ENCODE results near the gene LPIN2. TPM values are rescaled to one million over a fixed set of nuclear protein-coding genes. Genes with fewer than 3 reads are reported as not detected.
"Not testable (repeated sequence)": the region's sequence is repeated elsewhere in the genome, so short reads cannot be mapped to it uniquely, and the experiment has no call there.

The LPIN2 gene
- total RNA-seq, 2 experiments from 2014 or later = 77.5 TPM

DNA sequence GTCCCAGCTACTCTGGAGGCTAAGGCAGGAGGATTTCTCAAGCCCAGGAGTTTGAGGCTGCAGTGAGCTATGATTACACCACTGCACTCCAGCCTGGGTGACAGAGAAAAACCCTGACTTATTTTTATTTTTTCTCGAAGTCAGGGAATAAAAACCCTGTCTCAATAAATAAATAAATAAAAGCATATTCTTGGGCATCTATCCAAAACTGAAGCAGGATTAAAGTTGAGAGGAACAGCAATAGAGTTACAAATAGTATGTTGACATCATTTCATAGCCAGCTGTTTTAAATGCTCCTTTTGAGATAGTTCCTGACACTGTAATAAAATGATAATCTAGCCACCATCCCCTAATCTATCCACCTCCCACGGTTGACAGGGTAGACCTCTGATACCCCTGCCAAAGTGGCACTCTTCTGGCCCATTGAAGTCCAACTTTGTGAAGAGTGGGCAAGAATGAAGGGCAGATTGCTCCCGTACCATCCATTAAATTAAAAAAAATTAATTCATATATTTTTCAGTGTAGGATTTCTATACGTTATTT, 42.3 kb upstream of the LPIN2 start:
- ChIA-PET CTCF (interaction anchor here (1.0 to 2.3 kb wide), 5 partner anchors 9 to 74 kb away, joined by 3 to 9 read pairs (median 4); no protein-coding TSS in a partner anchor), POLR2A (no interaction called here)
- Mint-ChIP-seq H3K4me3 (no peak overlapping the region), H3K9me3 (ENCODE audit: insufficient read depth) (peaks cover 8% of the 10 kb centered on the region), H3K27ac (no peak overlapping the region), H3K36me3 (ENCODE audit: low read depth) (peaks cover 10% of the 10 kb centered on the region), H3K27me3 (ENCODE audit: low read depth) (no peaks in the 10 kb centered on the region), H3K4me1 (ENCODE audit: low read depth) (peaks cover 37% of the 10 kb centered on the region)
- no peak for ATAC-seq
- DNase-seq = no peak

DNA sequence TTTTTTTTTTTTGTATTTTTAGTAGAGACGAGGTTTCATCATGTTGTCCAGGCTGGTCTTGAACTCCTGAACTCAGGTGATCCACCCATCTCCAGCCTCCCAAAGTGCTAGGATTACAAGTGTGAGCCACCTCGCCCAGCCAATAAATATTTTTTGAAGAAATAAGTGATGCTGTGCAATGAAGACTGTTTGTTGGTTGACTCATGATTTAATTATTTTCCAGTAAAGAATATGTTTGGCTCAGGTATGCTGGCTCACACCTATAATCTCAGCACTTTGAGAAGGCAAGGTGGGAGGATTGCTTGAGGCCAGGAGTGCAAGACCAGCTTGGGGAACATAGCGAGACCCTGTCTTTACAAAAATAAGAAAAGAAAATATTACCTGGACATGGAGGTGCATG, 41.8 kb upstream of the LPIN2 start:
- Mint-ChIP-seq H3K27me3 (ENCODE audit: low read depth) (no peaks in the 10 kb centered on the region), H3K27ac (no peak overlapping the region), H3K36me3 (ENCODE audit: low read depth) (peaks cover 10% of the 10 kb centered on the region), H3K4me1 (ENCODE audit: low read depth) (peaks cover 33% of the 10 kb centered on the region), H3K4me3 (no peak overlapping the region), H3K9me3 (ENCODE audit: insufficient read depth) (peaks cover 8% of the 10 kb centered on the region)
- DNase-seq = no peak
- ATAC-seq = no peak
- CTCF ChIA-PET = interaction anchor here (1.0 to 2.3 kb wide), 3 partner anchors 8 to 60 kb away, joined by 3 to 9 read pairs (median 4); no protein-coding TSS in a partner anchor
- POLR2A ChIA-PET = no interaction called here

DNA sequence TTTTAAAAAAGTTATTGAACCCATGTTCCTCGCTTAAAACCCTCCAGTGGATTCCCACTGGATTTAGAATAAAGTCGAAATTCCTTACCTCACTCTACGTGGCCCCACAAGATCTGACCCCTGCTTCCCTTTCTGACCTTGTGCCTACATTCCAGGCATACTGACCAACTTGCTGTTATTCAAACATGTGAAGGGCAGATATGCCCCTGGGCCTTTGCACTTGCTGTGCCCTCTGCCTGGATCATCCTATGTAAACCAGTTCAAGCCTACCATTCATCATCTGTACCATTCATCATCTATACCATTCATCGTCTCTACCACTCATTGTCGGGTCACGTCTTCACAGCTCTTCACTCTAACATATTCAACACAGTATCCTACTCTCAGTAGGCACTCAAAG, 41.3 kb upstream of the LPIN2 start:
- H3K27ac Mint-ChIP-seq = no peak overlapping the region
- POLR2A ChIA-PET = no interaction called here

GRCh38 chr18:3053081-3053480, 40.1 kb upstream of the LPIN2 start:
- no peak overlapping the region for H3K27ac Mint-ChIP-seq
- CTCF ChIA-PET = interaction anchor here (1.6 kb wide), 1 partner anchor 10 kb away, joined by 5 read pairs; no protein-coding TSS in a partner anchor
- no peaks in the 10 kb centered on the region for H3K27me3 Mint-ChIP-seq (ENCODE audit: low read depth)
- peaks cover 10% of the 10 kb centered on the region for H3K36me3 Mint-ChIP-seq (ENCODE audit: low read depth)
- H3K9me3 Mint-ChIP-seq (ENCODE audit: insufficient read depth) = peaks cover 8% of the 10 kb centered on the region
- POLR2A ChIA-PET = no interaction called here
- no peak overlapping the region for H3K4me3 Mint-ChIP-seq
- DNase-seq = no peak
- ATAC-seq = no peak
- peaks cover 27% of the 10 kb centered on the region for H3K4me1 Mint-ChIP-seq (ENCODE audit: low read depth)

More for the DNA sequence above, 41.3 kb upstream of the LPIN2 start:
- Mint-ChIP-seq H3K36me3 (ENCODE audit: low read depth) (peaks cover 10% of the 10 kb centered on the region), H3K27me3 (ENCODE audit: low read depth) (no peaks in the 10 kb centered on the region), H3K9me3 (ENCODE audit: insufficient read depth) (peaks cover 8% of the 10 kb centered on the region), H3K4me1 (ENCODE audit: low read depth) (peaks cover 31% of the 10 kb centered on the region), H3K4me3 (no peak overlapping the region)
- no peak for ATAC-seq
- CTCF ChIA-PET = interaction anchor here (1.0 kb wide), 1 partner anchor 9 kb away, joined by 4 read pairs; no protein-coding TSS in a partner anchor
- DNase-seq = no peak

- ChIA-PET CTCF (interaction anchor here (1.6 kb wide), 1 partner anchor 10 kb away, joined by 5 read pairs; no protein-coding TSS in a partner anchor), POLR2A (no interaction called here)
- H3K36me3 Mint-ChIP-seq (ENCODE audit: low read depth) = peaks cover 10% of the 10 kb centered on the region
- H3K27ac Mint-ChIP-seq = no peak overlapping the region
- ATAC-seq (no peak), DNase-seq (no peak)
- peaks cover 25% of the 10 kb centered on the region for H3K4me1 Mint-ChIP-seq (ENCODE audit: low read depth)
- no peak overlapping the region for H3K4me3 Mint-ChIP-seq
- H3K9me3 Mint-ChIP-seq (ENCODE audit: insufficient read depth) = peaks cover 8% of the 10 kb centered on the region
- no peaks in the 10 kb centered on the region for H3K27me3 Mint-ChIP-seq (ENCODE audit: low read depth)
These were observed 39.4 kb upstream of the LPIN2 start for GRCh38 chr18:3052411-3052758.

DNA sequence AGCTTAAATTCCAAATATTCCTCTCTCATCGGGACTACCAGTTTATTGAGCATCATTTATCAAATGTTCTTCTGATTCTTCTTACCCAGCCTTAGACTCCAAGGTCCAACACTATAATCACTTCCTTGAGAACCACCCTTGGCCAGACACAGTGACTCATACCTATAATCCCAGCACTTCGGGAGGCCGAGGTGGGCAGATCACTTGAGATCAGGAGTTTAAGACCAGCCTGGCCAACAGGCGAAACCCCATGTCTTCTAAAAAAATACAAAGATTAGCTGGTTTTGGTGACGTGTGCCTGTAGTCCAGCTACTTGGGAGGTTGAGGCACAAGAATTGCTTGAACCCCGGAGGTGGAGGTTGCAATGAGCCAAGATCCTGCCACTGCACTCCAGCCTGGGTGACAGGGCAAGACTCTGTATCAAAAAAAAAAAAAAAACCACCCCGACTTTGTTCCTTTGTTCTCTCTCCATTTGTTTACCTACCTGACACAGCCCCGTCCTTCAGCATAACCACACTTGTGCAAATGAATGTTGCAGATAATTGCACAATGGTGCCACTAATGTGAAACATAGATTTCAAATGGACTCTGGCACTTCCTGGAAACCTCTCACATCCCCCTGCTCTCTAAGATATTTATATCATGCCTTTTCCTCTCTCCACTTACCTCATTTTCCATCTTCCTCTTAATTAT, 38.9 kb upstream of the LPIN2 start:
- no peak overlapping the region for H3K27ac Mint-ChIP-seq

DNA sequence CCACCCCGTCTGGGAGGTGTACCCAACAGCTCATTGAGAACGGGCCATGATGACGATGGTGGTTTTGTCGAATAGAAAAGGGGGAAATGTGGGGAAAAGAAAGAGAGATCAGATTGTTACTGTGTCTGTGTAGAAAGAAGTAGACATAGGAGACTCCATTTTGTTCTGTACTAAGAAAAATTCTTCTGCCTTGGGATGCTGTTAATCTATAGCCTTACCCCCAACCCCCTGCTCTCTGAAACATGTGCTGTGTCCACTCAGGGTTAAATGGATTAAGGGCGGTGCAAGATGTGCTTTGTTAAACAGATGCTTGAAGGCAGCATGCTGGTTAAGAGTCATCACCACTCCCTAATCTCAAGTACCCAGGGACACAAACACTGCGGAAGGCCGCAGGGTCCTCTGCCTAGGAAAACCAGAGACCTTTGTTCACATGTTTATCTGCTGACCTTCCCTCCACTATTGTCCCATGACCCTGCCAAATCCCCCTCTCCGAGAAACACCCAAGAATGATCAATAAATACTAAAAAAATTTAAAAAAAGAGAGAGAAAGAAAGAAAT, 37.0 kb upstream of the LPIN2 start:
- POLR2A ChIA-PET; H3K9me3 Mint-ChIP-seq (ENCODE audit: insufficient read depth); H3K27me3 Mint-ChIP-seq (ENCODE audit: low read depth); ATAC-seq; DNase-seq; H3K27ac Mint-ChIP-seq; H3K4me3 Mint-ChIP-seq: not testable (repeated sequence)
- Mint-ChIP-seq H3K36me3 (ENCODE audit: low read depth) (peaks cover 10% of the 10 kb centered on the region), H3K4me1 (ENCODE audit: low read depth) (peaks cover 25% of the 10 kb centered on the region)
- CTCF ChIA-PET = interaction anchor here (1.0 kb wide), 1 partner anchor 10 kb away, joined by 3 read pairs; no protein-coding TSS in a partner anchor

More for the DNA sequence above, 38.9 kb upstream of the LPIN2 start:
- Mint-ChIP-seq H3K4me3 (no peak overlapping the region), H3K27me3 (ENCODE audit: low read depth) (no peaks in the 10 kb centered on the region), H3K9me3 (ENCODE audit: insufficient read depth) (peaks cover 8% of the 10 kb centered on the region), H3K36me3 (ENCODE audit: low read depth) (peaks cover 10% of the 10 kb centered on the region), H3K4me1 (ENCODE audit: low read depth) (peaks cover 20% of the 10 kb centered on the region)
- DNase-seq (no peak), ATAC-seq (no peak)
- POLR2A ChIA-PET = no interaction called here
- CTCF ChIA-PET = interaction anchor here (1.0 kb wide), 1 partner anchor 8 kb away, joined by 3 read pairs; no protein-coding TSS in a partner anchor

DNA sequence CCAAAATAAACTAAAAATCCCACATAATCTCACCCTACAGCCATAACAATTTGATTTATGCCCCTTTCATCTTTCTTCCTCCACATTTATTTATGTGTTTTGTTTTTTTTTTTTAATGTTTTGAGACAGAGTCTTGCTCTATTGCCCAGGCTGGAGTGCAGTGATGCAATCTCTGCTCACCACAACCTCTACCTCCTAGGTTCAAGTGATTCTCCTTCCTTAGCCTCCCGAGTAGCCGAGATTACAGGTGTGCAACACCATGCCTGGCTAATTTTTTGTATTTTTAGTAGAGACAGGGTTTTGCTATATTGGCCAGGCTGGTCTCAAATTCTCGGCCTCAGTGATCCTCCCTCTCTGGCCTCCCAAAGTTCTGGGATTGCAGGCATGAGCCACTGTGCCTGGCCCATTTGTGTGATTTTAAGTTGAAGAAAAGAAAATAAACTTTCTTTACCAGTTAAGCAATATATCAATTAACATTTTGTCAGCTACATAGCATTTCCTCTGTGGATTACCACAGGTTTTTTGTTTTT, 35.9 kb upstream of the LPIN2 start:
- ATAC-seq (no peak), DNase-seq (no peak)
- Mint-ChIP-seq H3K4me1 (ENCODE audit: low read depth) (peaks cover 25% of the 10 kb centered on the region), H3K4me3 (no peak overlapping the region), H3K36me3 (ENCODE audit: low read depth) (peaks cover 7% of the 10 kb centered on the region), H3K27ac (no peak overlapping the region), H3K27me3 (ENCODE audit: low read depth) (no peaks in the 10 kb centered on the region), H3K9me3 (ENCODE audit: insufficient read depth) (peaks cover 8% of the 10 kb centered on the region)
- CTCF ChIA-PET = interaction anchor here (1.3 kb wide), 1 partner anchor 14 kb away, joined by 3 read pairs; no protein-coding TSS in a partner anchor
- POLR2A ChIA-PET = no interaction called here

GRCh38 chr18:3048121-3048520, 35.2 kb upstream of the LPIN2 start:
- ATAC-seq (no peak), DNase-seq (no peak)
- Mint-ChIP-seq H3K36me3 (ENCODE audit: low read depth) (peaks cover 1% of the 10 kb centered on the region), H3K9me3 (ENCODE audit: insufficient read depth) (peaks cover 2% of the 10 kb centered on the region), H3K27me3 (ENCODE audit: low read depth) (no peaks in the 10 kb centered on the region), H3K4me1 (ENCODE audit: low read depth) (peaks cover 25% of the 10 kb centered on the region), H3K4me3 (no peak overlapping the region), H3K27ac (no peak overlapping the region)
- POLR2A ChIA-PET = no interaction called here
- CTCF ChIA-PET = interaction anchor here (1.3 kb wide), 1 partner anchor 15 kb away, joined by 3 read pairs; no protein-coding TSS in a partner anchor

DNA sequence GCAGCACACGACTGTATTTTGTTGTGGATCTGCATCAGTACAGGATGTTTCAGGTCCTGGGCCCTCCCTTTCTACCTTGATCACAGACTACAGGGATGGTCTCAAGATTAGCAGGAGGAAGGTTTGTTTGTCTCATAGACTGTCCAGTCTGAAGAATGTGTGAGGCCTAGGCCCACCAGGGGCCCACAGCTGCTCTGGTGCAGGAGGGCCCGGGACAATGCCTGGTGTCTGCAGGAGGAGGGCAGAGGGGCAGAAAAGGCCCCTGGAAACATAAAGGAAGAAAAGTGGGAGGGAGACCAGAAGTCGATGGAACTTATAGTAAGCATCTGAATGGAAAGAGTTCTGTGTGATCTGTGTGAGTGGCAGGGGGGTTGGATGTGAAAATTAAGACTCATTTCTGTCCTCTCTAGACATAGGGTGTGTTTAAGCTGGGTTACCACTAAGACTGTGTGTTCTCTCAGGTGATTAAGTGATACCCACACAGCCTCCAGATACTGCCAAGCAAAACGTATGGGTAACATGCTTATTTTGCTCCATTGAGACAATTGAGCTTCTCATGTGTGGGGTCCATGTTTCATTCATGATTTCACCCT, 33.4 kb upstream of the LPIN2 start:
- H3K27ac Mint-ChIP-seq = no peak overlapping the region
- H3K27me3 Mint-ChIP-seq (ENCODE audit: low read depth) = no peaks in the 10 kb centered on the region
- peak; percentile 19 for ATAC-seq
- ChIA-PET POLR2A (no interaction called here), CTCF (interaction anchor here (0.7 to 4.2 kb wide), 5 partner anchors 10 to 52 kb away, joined by 3 to 15 read pairs (median 3); no protein-coding TSS in a partner anchor)
- no peak overlapping the region for H3K4me3 Mint-ChIP-seq
- no peaks in the 10 kb centered on the region for H3K36me3 Mint-ChIP-seq (ENCODE audit: low read depth)
- no peaks in the 10 kb centered on the region for H3K9me3 Mint-ChIP-seq (ENCODE audit: insufficient read depth)
- peaks cover 19% of the 10 kb centered on the region for H3K4me1 Mint-ChIP-seq (ENCODE audit: low read depth)
- no peak for DNase-seq

GRCh38 chr18:3044931-3045698, 32.2 kb upstream of the LPIN2 start:
- DNase-seq = no peak
- H3K4me1 Mint-ChIP-seq (ENCODE audit: low read depth) = peaks cover 19% of the 10 kb centered on the region
- H3K9me3 Mint-ChIP-seq (ENCODE audit: insufficient read depth) = no peaks in the 10 kb centered on the region
- ChIA-PET POLR2A (interaction anchor here (1.3 kb wide), 1 partner anchor 16 kb away, joined by 3 read pairs; no protein-coding TSS in a partner anchor), CTCF (interaction anchor here (1.1 to 4.2 kb wide), 3 partner anchors 8 to 18 kb away, joined by 3 to 15 read pairs (median 3); no protein-coding TSS in a partner anchor)
- no peak for ATAC-seq
- H3K36me3 Mint-ChIP-seq (ENCODE audit: low read depth) = no peaks in the 10 kb centered on the region
- H3K27ac Mint-ChIP-seq = no peak overlapping the region
- H3K4me3 Mint-ChIP-seq = no peak overlapping the region
- H3K27me3 Mint-ChIP-seq (ENCODE audit: low read depth) = no peaks in the 10 kb centered on the region

All from activated CD8-positive, alpha-beta T cell treated with anti-CD3 and anti-CD28 coated beads, Interleukin-2, amount 10 ng/mL, durations not matched to agents 7 days and 5 days (primary cell).